Right lobe of liver (tissue), 5 donors: ENCODE measurements around the gene NMD3. TPM values are rescaled to one million over a fixed set of nuclear protein-coding genes. Genes with fewer than 3 reads are reported as not detected.

Source experiments
- small RNA-seq, 2 experiments: library from RNA; depleted of rRNA; stranded (forward); fragments of <200 nt; gene quantifications; one replicate each; pipeline ENCODE3, GENCODE V24; 2016
- total RNA-seq, 6 experiments: library from RNA; depleted of rRNA in 2 of 6; stranded (reverse); fragments of >200 nt in 2 of 6; fragmentation: NEBNext Ultra II Directional in 3 of 6; extraction: Animal tissue kit (Norgen Biotek cat#: 25700) in 3 of 6; gene quantifications; one replicate each; pipeline versions ENCODE4 v1.1.0 to v1.2.4, GENCODE V29; 2016 to 2023
- donor health status: DM: no; HTN: no; CAD: no.
- donor health status: DM: no; HTN: no; CAD: no.
- donor health status: DM: no; HTN: yes; CAD: no.
- donor health status: DM: no; HTN: yes; CAD: no.

NMD3 gene
- total RNA-seq, 6 experiments from 2014 or later, result 33.3 to 46.7 (median 42.2) TPM

Small RNAs within 50 kb of the gene (small RNA-seq; reads per million reads assigned to genes)
- 0 reads per million in 2 experiments for gene AC108738.1

Other genes with a start within 250 kb of the NMD3 start
- gene B3GALNT1, start 116.0 kb upstream of the NMD3 start, total RNA-seq, result 1 to 10 TPM in 3 of 6 experiments, under 1 TPM in 3; 0.24 to 1.5 (median 0.70) TPM
- 1 to 10 TPM in 1 of 6 experiments, under 1 TPM in 1, not detected in 4; 0.07 to 1.4 TPM for gene SPTSSB, start 150.2 kb downstream of the NMD3 start, total RNA-seq